Spleen (tissue), 7 donors: ENCODE data around the gene EPAS1.

Experiments used
- POLR2A ChIP-seq, 3 donors: fragments of 450-650 bp; IDR thresholded peaks; one replicate each; pipeline ENCODE4 v1.5.1; 2017; ENCODE audit warnings: antibody characterized with exemption in 3 of 3, mild to moderate bottlenecking in 1 of 3
- POLR2AphosphoS5 ChIP-seq, 3 donors: sonication (generic); formaldehyde crosslinking; IDR thresholded peaks; one replicate each; pipeline ENCODE4 v1.5.1; 2017; ENCODE audit warnings: antibody characterized with exemption in 3 of 3
- TF ChIP-seq, protein P1 (sequence below), 11 experiments: fragments of 200-600 bp in 7 of 11; fragments of 450-650 bp in 4 of 11; sonication (generic) in 4 of 11; IDR thresholded peaks in 8 of 11; conservative IDR thresholded peaks in 3 of 11; 1 replicate in 7 of 11; 2 replicates in 4 of 11; pipeline versions ENCODE4 v1.4.0 to v1.8.0; 2016 to 2021; ENCODE audit warnings: antibody characterized with exemption in 11 of 11, inconsistent platforms in 4 of 11, mild to moderate bottlenecking in 1 of 11
- donor health status: DM: no; HTN: no; CAD: no; lungs with moderate emphysema.
- donor health status: DM: no; HTN: no; CAD: no.
- donor health status: DM: no; HTN: no; CAD: no.

- TF ChIP-seq, protein P1, sequence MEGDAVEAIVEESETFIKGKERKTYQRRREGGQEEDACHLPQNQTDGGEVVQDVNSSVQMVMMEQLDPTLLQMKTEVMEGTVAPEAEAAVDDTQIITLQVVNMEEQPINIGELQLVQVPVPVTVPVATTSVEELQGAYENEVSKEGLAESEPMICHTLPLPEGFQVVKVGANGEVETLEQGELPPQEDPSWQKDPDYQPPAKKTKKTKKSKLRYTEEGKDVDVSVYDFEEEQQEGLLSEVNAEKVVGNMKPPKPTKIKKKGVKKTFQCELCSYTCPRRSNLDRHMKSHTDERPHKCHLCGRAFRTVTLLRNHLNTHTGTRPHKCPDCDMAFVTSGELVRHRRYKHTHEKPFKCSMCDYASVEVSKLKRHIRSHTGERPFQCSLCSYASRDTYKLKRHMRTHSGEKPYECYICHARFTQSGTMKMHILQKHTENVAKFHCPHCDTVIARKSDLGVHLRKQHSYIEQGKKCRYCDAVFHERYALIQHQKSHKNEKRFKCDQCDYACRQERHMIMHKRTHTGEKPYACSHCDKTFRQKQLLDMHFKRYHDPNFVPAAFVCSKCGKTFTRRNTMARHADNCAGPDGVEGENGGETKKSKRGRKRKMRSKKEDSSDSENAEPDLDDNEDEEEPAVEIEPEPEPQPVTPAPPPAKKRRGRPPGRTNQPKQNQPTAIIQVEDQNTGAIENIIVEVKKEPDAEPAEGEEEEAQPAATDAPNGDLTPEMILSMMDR (IDR thresholded peaks at IDR 0.05 in 8 of 11, conservative IDR thresholded peaks at IDR 0.05 in 3 of 11) = no peak
- no peak for TF ChIP-seq POLR2AphosphoS5 (IDR thresholded peaks at IDR 0.05)
- TF ChIP-seq POLR2A (IDR thresholded peaks at IDR 0.05) = no peak
Observed at GRCh38 chr2:46329803-46330775, 32.9 kb downstream of the EPAS1 start.
